Right renal cortex interstitium (tissue), 3 donors: ENCODE measurements around the gene UTS2. TPM values are rescaled to one million over a fixed set of nuclear protein-coding genes. Genes with fewer than 3 reads are reported as not detected.

Experiments used
- DNase-seq, 3 donors: peaks; one replicate each; pipeline ENCODE4 v3.0.0-alpha.2; 2013; ENCODE audit warnings: low read depth in 3 of 3, low spot score in 2 of 3
- polyA plus RNA-seq, 3 donors: library from polyadenylated mRNA; unstranded; fragments of 120-200 nt; gene quantifications; one replicate each; pipeline ENCODE4 v1.2.1, GENCODE V29; 2013; ENCODE audit not compliant: insufficient read length in 3 of 3

Gene UTS2
- under 1 TPM in 2 of 3 donors, not detected in 1; 0.12 to 0.40 TPM for polyA plus RNA-seq

- DNase-seq = no peak
Observed at GRCh38 chr1:7852804-7853683, at the start of gene UTS2. Gene UTS2 (minus strand): TSS chr1:7853065. CDS start chr1:7853003, 62 bp downstream.

- DNase-seq = no peak
Observed at GRCh38 chr1:7899741-7900140, 46.9 kb upstream of the UTS2 start.

GRCh38 chr1:7898962-7899361 lies 46.1 kb upstream of the UTS2 start:
- DNase-seq = no peak

GRCh38 chr1:7896994-7897393 lies 44.1 kb upstream of the UTS2 start:
- DNase-seq = no peak

- DNase-seq = no peak
Observed at GRCh38 chr1:7893529-7894180, 40.8 kb upstream of the UTS2 start.

GRCh38 chr1:7891804-7892203 lies 38.9 kb upstream of the UTS2 start:
- DNase-seq = no peak

- no peak for DNase-seq
Observed at GRCh38 chr1:7890853-7891252, 38.0 kb upstream of the UTS2 start.

- DNase-seq = no peak
Observed at GRCh38 chr1:7888248-7889081, 35.6 kb upstream of the UTS2 start.

GRCh38 chr1:7886405-7886745 lies 33.5 kb upstream of the UTS2 start:
- no peak for DNase-seq

GRCh38 chr1:7885513-7886404 lies 32.9 kb upstream of the UTS2 start:
- no peak for DNase-seq

GRCh38 chr1:7884757-7885156 lies 31.9 kb upstream of the UTS2 start:
- no peak for DNase-seq

- DNase-seq = no peak
Observed at GRCh38 chr1:7879228-7879627, 26.4 kb upstream of the UTS2 start.

- no peak for DNase-seq
Observed at GRCh38 chr1:7878027-7878426, 25.2 kb upstream of the UTS2 start.

GRCh38 chr1:7873801-7874795 lies 21.2 kb upstream of the UTS2 start:
- DNase-seq = no peak

- DNase-seq = no peak
Observed at GRCh38 chr1:7871136-7871535, 18.3 kb upstream of the UTS2 start.

GRCh38 chr1:7869136-7869920 lies 16.5 kb upstream of the UTS2 start:
- no peak for DNase-seq

GRCh38 chr1:7868070-7868780 lies 15.4 kb upstream of the UTS2 start:
- no peak for DNase-seq

- DNase-seq = no peak
Observed at GRCh38 chr1:7865978-7866377, 13.1 kb upstream of the UTS2 start.
